Esophagus muscularis mucosa (tissue), 4 donors: ENCODE data around the gene ACTL10.

Source experiments
- EP300 ChIP-seq: sonication (generic); formaldehyde crosslinking; IDR thresholded peaks from one replicate; pipeline ENCODE4 v1.6.1; 2017; ENCODE audit warnings: antibody characterized with exemption
- POLR2AphosphoS5 ChIP-seq, 2 donors: sonication (generic); formaldehyde crosslinking; IDR thresholded peaks; one replicate each; pipeline ENCODE4 v1.6.1; 2017; ENCODE audit warnings: antibody characterized with exemption in 2 of 2
- TF ChIP-seq, protein P1 (sequence below), 3 experiments: fragments of 200-600 bp in 2 of 3; fragments of 450-650 bp in 1 of 3; sonication (generic) in 2 of 3; IDR thresholded peaks; one replicate each; pipeline ENCODE4 v1.5.1; 2017 to 2019; ENCODE audit warnings: antibody characterized with exemption in 3 of 3, mild to moderate bottlenecking in 2 of 3, moderate library complexity in 1 of 3

- TF ChIP-seq EP300 = no peak
- TF ChIP-seq, protein P1, sequence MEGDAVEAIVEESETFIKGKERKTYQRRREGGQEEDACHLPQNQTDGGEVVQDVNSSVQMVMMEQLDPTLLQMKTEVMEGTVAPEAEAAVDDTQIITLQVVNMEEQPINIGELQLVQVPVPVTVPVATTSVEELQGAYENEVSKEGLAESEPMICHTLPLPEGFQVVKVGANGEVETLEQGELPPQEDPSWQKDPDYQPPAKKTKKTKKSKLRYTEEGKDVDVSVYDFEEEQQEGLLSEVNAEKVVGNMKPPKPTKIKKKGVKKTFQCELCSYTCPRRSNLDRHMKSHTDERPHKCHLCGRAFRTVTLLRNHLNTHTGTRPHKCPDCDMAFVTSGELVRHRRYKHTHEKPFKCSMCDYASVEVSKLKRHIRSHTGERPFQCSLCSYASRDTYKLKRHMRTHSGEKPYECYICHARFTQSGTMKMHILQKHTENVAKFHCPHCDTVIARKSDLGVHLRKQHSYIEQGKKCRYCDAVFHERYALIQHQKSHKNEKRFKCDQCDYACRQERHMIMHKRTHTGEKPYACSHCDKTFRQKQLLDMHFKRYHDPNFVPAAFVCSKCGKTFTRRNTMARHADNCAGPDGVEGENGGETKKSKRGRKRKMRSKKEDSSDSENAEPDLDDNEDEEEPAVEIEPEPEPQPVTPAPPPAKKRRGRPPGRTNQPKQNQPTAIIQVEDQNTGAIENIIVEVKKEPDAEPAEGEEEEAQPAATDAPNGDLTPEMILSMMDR (IDR thresholded peaks at IDR 0.05) = no peak
- no peak for TF ChIP-seq POLR2AphosphoS5 (IDR thresholded peaks at IDR 0.05)
These were observed 22.8 kb downstream of the ACTL10 start for GRCh38 chr20:33689493-33689892.
